Thoracic aorta (tissue), 2 donors: Measurements from ENCODE around the gene MAP1LC3B2. TPM values are rescaled to one million over a fixed set of nuclear protein-coding genes. Genes with fewer than 3 reads are reported as not detected.

Experiments
- ATAC-seq: fragments of 150-250 bp; one replicate; pipeline ENCODE4 v1.8.0; 2017; ENCODE audit warnings: low read depth; ENCODE audit not compliant: insufficient number of reproducible peaks, low FRiP score
- DNase-seq: peaks from one replicate; pipeline ENCODE4 v3.0.0-alpha.2; 2020; ENCODE audit warnings: low spot score
- H3K27ac ChIP-seq, 2 donors: fragments of 200-600 bp; sonication (generic); 1 replicate in 1 of 2; 2 replicates in 1 of 2; pipeline ENCODE4 v1.5.1; 2016; ENCODE audit warnings: mild to moderate bottlenecking in 2 of 2, moderate library complexity in 2 of 2
- H3K27me3 ChIP-seq: fragments of 200-600 bp; sonication (generic); replicated peaks from 2 replicates; pipeline ENCODE4 v1.6.0; 2016; ENCODE audit warnings: mild to moderate bottlenecking; ENCODE audit not compliant: insufficient read depth
- H3K36me3 ChIP-seq: fragments of 200-600 bp; sonication (generic); one replicate; pipeline ENCODE4 v1.5.1; 2016
- H3K4me1 ChIP-seq, 2 donors: fragments of 200-600 bp; sonication (generic); 1 replicate in 1 of 2; 2 replicates in 1 of 2; pipeline versions ENCODE4 v1.5.1 to v1.6.0; 2016; ENCODE audit warnings: low read depth in 2 of 2, mild to moderate bottlenecking in 1 of 2; ENCODE audit not compliant: control insufficient read depth in 1 of 2
- H3K4me3 ChIP-seq: fragments of 200-600 bp; sonication (generic); 2 replicates; pipeline ENCODE4 v1.5.1; 2016; ENCODE audit warnings: mild to moderate bottlenecking
- H3K9me3 ChIP-seq: fragments of 200-600 bp; sonication (generic); 2 replicates; pipeline ENCODE4 v1.5.1; 2016
- total RNA-seq, 2 donors: library from RNA; depleted of rRNA; stranded (reverse); fragments of >200 nt; gene quantifications; one replicate each; pipeline versions ENCODE4 v1.1.0 to v1.2.3, GENCODE V29; 2016
- TF ChIP-seq, protein P1 (sequence below): fragments of 200-600 bp; sonication (generic); IDR thresholded peaks from one replicate; pipeline ENCODE4 v1.5.1; 2019; ENCODE audit warnings: antibody characterized with exemption

Gene MAP1LC3B2
- total RNA-seq, 2 donors from 2014 or later, result 1.5 TPM; not detected in 1

DNA sequence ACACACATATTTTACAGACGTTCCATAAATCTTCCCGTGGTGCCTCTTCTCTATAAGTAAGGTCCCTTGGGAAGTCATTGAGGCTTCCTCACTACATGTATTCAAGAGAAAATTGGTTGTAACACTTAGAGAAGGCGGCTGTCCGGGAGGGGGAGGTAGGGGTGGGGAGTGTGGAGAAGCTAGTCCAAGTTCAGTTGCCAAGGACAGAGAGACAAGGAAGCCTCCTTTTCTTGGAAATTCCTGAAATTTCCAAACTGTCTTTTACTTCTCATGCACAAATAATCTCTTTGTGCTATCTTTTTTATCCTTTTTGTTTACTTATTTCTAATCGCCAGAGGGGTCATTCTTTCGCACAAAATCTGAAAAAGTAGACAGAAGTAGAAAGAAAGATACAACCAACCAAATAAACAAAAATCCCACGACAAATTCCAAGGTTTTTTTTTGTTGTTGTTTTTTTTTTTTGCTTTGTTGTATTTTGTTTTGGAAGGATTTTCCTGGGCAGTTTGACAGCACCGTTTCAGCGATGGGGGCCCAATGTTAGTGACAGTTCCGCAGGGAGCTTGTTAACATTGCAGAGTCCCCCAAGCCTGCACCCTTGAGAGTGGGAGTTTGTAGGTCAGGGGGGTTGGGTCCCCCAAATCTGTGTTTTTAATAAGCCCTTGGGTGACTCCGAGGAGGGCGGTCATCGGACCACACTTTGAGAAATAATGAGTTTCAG lies 45.2 kb downstream of the MAP1LC3B2 start:
- DNase-seq, result no peak
- no peaks in the 10 kb centered on the region for H3K27me3 ChIP-seq
- no peaks in the 10 kb centered on the region for H3K36me3 ChIP-seq
- TF ChIP-seq, protein P1, sequence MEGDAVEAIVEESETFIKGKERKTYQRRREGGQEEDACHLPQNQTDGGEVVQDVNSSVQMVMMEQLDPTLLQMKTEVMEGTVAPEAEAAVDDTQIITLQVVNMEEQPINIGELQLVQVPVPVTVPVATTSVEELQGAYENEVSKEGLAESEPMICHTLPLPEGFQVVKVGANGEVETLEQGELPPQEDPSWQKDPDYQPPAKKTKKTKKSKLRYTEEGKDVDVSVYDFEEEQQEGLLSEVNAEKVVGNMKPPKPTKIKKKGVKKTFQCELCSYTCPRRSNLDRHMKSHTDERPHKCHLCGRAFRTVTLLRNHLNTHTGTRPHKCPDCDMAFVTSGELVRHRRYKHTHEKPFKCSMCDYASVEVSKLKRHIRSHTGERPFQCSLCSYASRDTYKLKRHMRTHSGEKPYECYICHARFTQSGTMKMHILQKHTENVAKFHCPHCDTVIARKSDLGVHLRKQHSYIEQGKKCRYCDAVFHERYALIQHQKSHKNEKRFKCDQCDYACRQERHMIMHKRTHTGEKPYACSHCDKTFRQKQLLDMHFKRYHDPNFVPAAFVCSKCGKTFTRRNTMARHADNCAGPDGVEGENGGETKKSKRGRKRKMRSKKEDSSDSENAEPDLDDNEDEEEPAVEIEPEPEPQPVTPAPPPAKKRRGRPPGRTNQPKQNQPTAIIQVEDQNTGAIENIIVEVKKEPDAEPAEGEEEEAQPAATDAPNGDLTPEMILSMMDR, result no peak
- no peak for ATAC-seq
- H3K4me1 ChIP-seq, result peaks cover 0 to 7% of the 10 kb centered on the region in 2 donors
- H3K4me3 ChIP-seq, result no peak overlapping the region
- no peaks in the 10 kb centered on the region for H3K9me3 ChIP-seq
- no peak overlapping the region for H3K27ac ChIP-seq

DNA sequence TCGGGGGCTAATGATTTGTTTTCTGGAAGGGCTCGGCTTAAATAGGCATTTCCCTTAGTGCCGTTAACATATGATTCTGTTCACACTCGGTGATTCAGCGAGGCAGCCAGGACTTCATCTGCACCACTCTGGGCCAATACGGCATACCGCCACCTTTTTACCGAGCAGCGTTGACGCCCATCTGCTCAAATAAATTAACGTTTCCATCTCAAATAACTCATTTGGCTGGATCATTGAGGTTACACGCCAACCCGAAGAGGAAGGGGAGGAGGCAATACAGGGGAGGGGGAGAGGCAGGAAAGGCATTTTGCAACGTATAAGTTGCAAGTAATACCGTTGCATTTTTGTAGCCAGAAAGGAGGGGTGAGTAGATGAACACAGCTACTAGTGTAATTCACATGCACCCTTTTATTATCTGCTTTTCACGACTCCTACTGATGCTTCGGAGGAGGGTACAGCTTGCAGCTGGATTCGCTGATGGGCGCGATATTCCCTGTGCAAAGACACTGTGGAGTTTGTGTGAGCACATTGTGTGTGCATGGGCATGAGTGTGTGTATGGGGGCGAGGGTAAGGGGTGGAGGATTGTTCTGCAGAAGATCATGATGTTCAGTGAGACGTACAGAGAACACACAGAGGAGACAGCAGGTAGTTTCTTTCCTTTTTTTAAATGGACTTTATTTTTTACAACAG lies 45.9 kb downstream of the MAP1LC3B2 start:
- ATAC-seq (no peak), DNase-seq (no peak)
- Histone ChIP-seq H3K4me1 (peaks cover 0 to 3% of the 10 kb centered on the region in 2 donors), H3K27ac (no peak overlapping the region), H3K36me3 (no peaks in the 10 kb centered on the region), H3K27me3 (no peaks in the 10 kb centered on the region), H3K4me3 (no peak overlapping the region), H3K9me3 (no peaks in the 10 kb centered on the region)
- TF ChIP-seq, protein P1, result no peak

DNA sequence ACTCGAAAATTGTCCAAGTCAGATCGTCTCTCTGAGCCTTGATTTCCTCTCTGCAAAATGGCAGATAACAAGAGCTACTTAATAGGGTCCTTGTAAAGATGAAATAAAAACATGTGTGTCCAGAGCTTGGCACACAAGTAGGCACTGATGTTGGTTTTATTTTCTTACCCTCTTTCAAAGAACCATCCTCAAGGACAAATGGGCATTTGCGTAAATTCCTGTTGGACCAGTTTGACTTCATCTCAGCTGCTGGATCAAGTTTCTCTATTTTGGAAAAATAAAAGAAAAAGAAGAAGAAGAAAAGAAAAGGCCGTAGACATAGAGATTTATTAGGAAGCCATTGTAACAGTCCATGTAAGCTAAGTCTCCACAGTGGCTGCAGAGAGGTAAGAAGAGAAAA lies 47.2 kb downstream of the MAP1LC3B2 start:
- no peak for ATAC-seq
- H3K27me3 ChIP-seq, result no peaks in the 10 kb centered on the region
- no peaks in the 10 kb centered on the region for H3K36me3 ChIP-seq
- TF ChIP-seq, protein P1, result no peak
- no peak for DNase-seq
- H3K27ac ChIP-seq, result no peak overlapping the region
- H3K9me3 ChIP-seq, result no peaks in the 10 kb centered on the region
- H3K4me1 ChIP-seq, result no peaks in the 10 kb centered on the region
- no peak overlapping the region for H3K4me3 ChIP-seq

DNA sequence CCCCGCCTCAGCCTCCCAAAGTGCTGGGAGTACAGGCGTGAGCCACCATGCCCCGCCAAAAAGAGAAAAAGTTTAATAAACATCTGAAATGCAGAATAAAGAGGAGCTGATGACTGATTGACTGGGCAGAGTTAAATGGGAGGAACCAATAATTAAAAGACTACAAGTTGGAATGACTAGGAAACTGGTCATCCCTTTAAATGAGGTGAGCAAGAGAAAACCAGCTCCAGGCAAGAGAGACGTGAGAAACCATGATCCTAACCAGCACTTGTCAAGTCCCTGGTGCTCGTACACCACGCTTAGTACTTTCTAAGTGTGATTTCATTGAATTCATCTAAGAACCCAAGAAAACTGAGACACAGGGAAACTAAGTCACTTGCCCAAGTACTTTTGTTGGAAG lies 47.9 kb downstream of the MAP1LC3B2 start:
- no peak for DNase-seq
- Histone ChIP-seq H3K4me3 (no peak overlapping the region), H3K9me3 (no peaks in the 10 kb centered on the region), H3K36me3 (no peaks in the 10 kb centered on the region), H3K27ac (no peak overlapping the region), H3K4me1 (no peaks in the 10 kb centered on the region), H3K27me3 (no peaks in the 10 kb centered on the region)
- no peak for ATAC-seq
- TF ChIP-seq, protein P1, result no peak

DNA sequence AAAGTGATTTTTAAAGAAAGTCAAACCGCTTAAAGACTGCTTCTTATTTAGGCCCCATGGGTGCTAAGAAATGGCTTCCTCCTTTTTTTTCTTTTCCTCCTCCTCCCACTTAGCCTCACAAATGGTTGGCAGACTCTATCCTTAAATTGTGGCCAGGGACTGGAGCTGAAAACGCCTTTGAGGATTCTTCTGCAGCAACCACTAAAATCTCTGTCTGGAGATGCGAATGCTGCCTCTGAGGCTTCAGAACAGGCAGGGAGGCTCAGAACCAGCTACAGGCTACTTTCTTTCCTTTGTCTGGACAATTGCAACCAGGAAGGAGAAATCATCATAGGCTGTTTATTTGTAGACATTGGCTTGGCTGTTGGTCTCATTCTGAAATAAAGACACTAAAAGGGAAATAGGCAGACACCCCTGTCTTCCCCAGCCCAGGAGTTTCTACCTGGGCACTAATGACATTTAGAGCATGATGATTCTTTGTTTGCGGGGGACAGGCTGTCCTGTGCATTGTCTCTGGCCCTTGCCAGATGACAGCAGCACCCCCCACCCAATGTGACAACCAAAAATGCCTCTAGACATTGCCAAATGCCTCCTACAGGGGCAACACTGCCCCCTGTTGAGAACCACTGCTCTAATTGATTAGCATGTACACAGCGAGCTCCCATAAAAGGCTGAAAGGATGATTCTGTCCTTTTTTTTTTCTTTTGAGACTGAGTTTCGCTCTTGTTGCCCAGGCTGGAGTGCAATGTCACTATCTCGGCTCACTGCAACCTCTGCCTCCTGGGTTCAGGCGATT lies 50.3 kb downstream of the MAP1LC3B2 start:
- Histone ChIP-seq H3K27ac (no peak overlapping the region), H3K9me3 (no peaks in the 10 kb centered on the region), H3K27me3 (no peaks in the 10 kb centered on the region), H3K36me3 (no peaks in the 10 kb centered on the region), H3K4me3 (no peak overlapping the region), H3K4me1 (no peaks in the 10 kb centered on the region)
- TF ChIP-seq, protein P1, result no peak
- ATAC-seq (no peak), DNase-seq (no peak)
